Panc1 (cell line): ENCODE data around the gene MECR.

Experiments used
- CTCF ChIP-seq: fragments of 450-650 bp; IDR thresholded peaks from 2 replicates; pipeline ENCODE4 v1.5.1; 2017; ENCODE audit warnings: mild to moderate bottlenecking
- POLR2AphosphoS5 ChIP-seq: IDR thresholded peaks from 2 replicates; pipeline ENCODE4 v1.6.1; 2012; ENCODE audit warnings: mild to moderate bottlenecking, low read depth, low read length, moderate library complexity
- TCF7L2 ChIP-seq: IDR thresholded peaks from 2 replicates; pipeline ENCODE4 v1.6.1; 2011; ENCODE audit warnings: mild to moderate bottlenecking, low read depth, low read length, inconsistent platforms
- TF ChIP-seq, protein P1 (sequence below), 2 experiments: IDR thresholded peaks; 2 replicates each; pipeline ENCODE4 v1.6.1; 2011 to 2012; ENCODE audit warnings: low read depth in 2 of 2, control low read depth in 1 of 2, low read length in 1 of 2, mild to moderate bottlenecking in 1 of 2, moderate library complexity in 1 of 2; ENCODE audit not compliant: insufficient read depth in 1 of 2

GRCh38 chr1:29210278-29211085 is 20.3 kb downstream of the MECR start:
- TF ChIP-seq CTCF, result no peak
- no peak for TF ChIP-seq TCF7L2
- no peak for TF ChIP-seq POLR2AphosphoS5
- TF ChIP-seq, protein P1, sequence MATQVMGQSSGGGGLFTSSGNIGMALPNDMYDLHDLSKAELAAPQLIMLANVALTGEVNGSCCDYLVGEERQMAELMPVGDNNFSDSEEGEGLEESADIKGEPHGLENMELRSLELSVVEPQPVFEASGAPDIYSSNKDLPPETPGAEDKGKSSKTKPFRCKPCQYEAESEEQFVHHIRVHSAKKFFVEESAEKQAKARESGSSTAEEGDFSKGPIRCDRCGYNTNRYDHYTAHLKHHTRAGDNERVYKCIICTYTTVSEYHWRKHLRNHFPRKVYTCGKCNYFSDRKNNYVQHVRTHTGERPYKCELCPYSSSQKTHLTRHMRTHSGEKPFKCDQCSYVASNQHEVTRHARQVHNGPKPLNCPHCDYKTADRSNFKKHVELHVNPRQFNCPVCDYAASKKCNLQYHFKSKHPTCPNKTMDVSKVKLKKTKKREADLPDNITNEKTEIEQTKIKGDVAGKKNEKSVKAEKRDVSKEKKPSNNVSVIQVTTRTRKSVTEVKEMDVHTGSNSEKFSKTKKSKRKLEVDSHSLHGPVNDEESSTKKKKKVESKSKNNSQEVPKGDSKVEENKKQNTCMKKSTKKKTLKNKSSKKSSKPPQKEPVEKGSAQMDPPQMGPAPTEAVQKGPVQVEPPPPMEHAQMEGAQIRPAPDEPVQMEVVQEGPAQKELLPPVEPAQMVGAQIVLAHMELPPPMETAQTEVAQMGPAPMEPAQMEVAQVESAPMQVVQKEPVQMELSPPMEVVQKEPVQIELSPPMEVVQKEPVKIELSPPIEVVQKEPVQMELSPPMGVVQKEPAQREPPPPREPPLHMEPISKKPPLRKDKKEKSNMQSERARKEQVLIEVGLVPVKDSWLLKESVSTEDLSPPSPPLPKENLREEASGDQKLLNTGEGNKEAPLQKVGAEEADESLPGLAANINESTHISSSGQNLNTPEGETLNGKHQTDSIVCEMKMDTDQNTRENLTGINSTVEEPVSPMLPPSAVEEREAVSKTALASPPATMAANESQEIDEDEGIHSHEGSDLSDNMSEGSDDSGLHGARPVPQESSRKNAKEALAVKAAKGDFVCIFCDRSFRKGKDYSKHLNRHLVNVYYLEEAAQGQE (IDR thresholded peaks at IDR 0.05; ENCODE audit: insufficient read depth in 1 of 2, low read depth in 2 of 2, low read length in 1 of 2), result no peak
